Astrocyte (in vitro differentiated cells and primary cell): Measurements from ENCODE around the gene RNF150. TPM values are rescaled to one million over a fixed set of nuclear protein-coding genes. Genes with fewer than 3 reads are reported as not detected.
A peak's percentile ranks its signal among the peaks of the same experiment; 100 is the strongest.

Experiments
- DNase-seq: peaks from one replicate; pipeline ENCODE4 v3.0.0-alpha.2; 2010; ENCODE audit warnings: low read depth
- FAIRE-seq: peaks from 2 replicates; lab custom pipeline; 2011; peaks lifted over from hg19 to GRCh38; lab: Jason Lieb, UNC
- H2AFZ ChIP-seq: 2 replicates; pipeline ENCODE4 v1.6.0; 2012; ENCODE audit warnings: low read depth, low read length, inconsistent platforms
- H3K27ac ChIP-seq: 2 replicates; pipeline ENCODE4 v1.5.1; 2011; ENCODE audit warnings: low read depth, low read length, inconsistent platforms
- H3K27me3 ChIP-seq: 2 replicates; pipeline ENCODE4 v1.6.0; 2011; ENCODE audit warnings: low read length, inconsistent platforms; ENCODE audit not compliant: insufficient read depth
- H3K36me3 ChIP-seq: 2 replicates; pipeline ENCODE4 v1.5.1; 2011; ENCODE audit warnings: low read length, inconsistent platforms; ENCODE audit not compliant: insufficient read depth
- H3K4me1 ChIP-seq: 2 replicates; pipeline ENCODE4 v1.5.1; 2011; ENCODE audit warnings: low read length, inconsistent platforms; ENCODE audit not compliant: insufficient read depth
- H3K4me2 ChIP-seq: 2 replicates; pipeline ENCODE4 v1.6.0; 2012; ENCODE audit warnings: low read length, inconsistent platforms
- H3K4me3 ChIP-seq: 2 replicates; pipeline ENCODE4 v1.5.1; 2011; ENCODE audit warnings: low read depth, mild to moderate bottlenecking, low read length, inconsistent platforms; ENCODE audit not compliant: insufficient read depth
- H3K79me2 ChIP-seq: 2 replicates; pipeline ENCODE4 v1.6.0; 2012; ENCODE audit warnings: mild to moderate bottlenecking, low read length, inconsistent platforms; ENCODE audit not compliant: insufficient read depth
- H3K9ac ChIP-seq: 2 replicates; pipeline ENCODE4 v1.6.0; 2012; ENCODE audit warnings: mild to moderate bottlenecking, low read length, inconsistent platforms
- H3K9me3 ChIP-seq: 2 replicates; pipeline ENCODE4 v1.5.1; 2012; ENCODE audit warnings: low read depth, mild to moderate bottlenecking, low read length, inconsistent platforms; ENCODE audit not compliant: insufficient read depth
- H4K20me1 ChIP-seq: 2 replicates; pipeline ENCODE4 v1.6.0; 2012; ENCODE audit warnings: low read length, inconsistent platforms; ENCODE audit not compliant: insufficient read depth
- H3K27ac Mint-ChIP-seq: one replicate; pipeline ENCODE4 v1.8.0; 2021; ENCODE audit warnings: mild to moderate bottlenecking, mixed read lengths; ENCODE audit not compliant: unreplicated experiment
- H3K27me3 Mint-ChIP-seq: one replicate; pipeline ENCODE4 v1.8.0; 2021; ENCODE audit warnings: low read depth, mixed read lengths; ENCODE audit not compliant: unreplicated experiment
- H3K36me3 Mint-ChIP-seq: one replicate; pipeline ENCODE4 v1.8.0; 2021; ENCODE audit warnings: low read depth, mixed read lengths; ENCODE audit not compliant: unreplicated experiment
- H3K4me1 Mint-ChIP-seq: one replicate; pipeline ENCODE4 v1.8.0; 2021; ENCODE audit warnings: low read depth, mixed read lengths; ENCODE audit not compliant: unreplicated experiment
- H3K4me3 Mint-ChIP-seq: one replicate; pipeline ENCODE4 v1.8.0; 2021; ENCODE audit warnings: mild to moderate bottlenecking, moderate library complexity, mixed read lengths; ENCODE audit not compliant: unreplicated experiment
- H3K9me3 Mint-ChIP-seq: one replicate; pipeline ENCODE4 v1.8.0; 2021; ENCODE audit warnings: mild to moderate bottlenecking, mixed read lengths; ENCODE audit not compliant: unreplicated experiment
- EZH2 ChIP-seq: IDR thresholded peaks from 2 replicates; pipeline ENCODE4 v1.6.1; 2012; ENCODE audit warnings: mild to moderate bottlenecking, low read length, inconsistent platforms; ENCODE audit not compliant: insufficient read depth
- total RNA-seq: library from RNA; stranded (reverse); gene quantifications from 2 replicates; pipeline ENCODE4 v1.2.1, GENCODE V29; 2021
- TF ChIP-seq, protein P1 (sequence below): IDR thresholded peaks from 2 replicates; pipeline ENCODE4 v1.5.1; 2011; ENCODE audit warnings: low read depth, mild to moderate bottlenecking, inconsistent platforms, low read length, moderate library complexity; ENCODE audit not compliant: insufficient read depth

The RNF150 gene
- total RNA-seq, 1 donor from 2014 or later, result 5.2 TPM

DNA sequence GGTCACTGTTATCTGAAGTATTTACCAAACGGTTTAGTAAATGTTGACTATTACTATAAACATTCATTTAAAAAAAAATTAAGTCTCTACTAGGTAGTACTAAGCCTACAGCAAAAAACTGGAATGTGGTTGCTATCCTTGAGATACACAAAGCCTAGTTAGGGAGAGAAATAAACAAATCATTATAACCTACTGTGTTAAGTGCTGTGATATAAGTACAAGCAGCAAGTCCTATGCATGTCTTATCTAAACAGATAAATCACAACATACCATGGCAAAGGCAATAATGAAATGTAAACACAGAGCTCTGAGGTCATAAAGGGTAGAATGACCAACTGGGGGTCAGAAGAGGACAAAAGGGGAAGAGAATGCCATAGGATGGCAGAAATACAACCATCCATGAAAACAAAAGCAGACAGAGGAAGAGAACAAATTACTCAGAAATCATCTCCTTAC, 92.2 kb downstream of the RNF150 start:
- DNase-seq (peak; percentile 57), FAIRE-seq (no peak)
- Mint-ChIP-seq H3K4me3 (no peak overlapping the region), H3K36me3 (no peaks in the 10 kb centered on the region), H3K4me1 (peaks cover 1% of the 10 kb centered on the region), H3K27me3 (no peaks in the 10 kb centered on the region), H3K27ac (no peak overlapping the region), H3K9me3 (no peaks in the 10 kb centered on the region)
- no peaks in the 10 kb centered on the region for H3K36me3 ChIP-seq
- H3K4me1 ChIP-seq, result peaks cover 2% of the 10 kb centered on the region
- H3K27ac ChIP-seq, result no peak overlapping the region
- H3K9ac ChIP-seq, result no peak overlapping the region
- H2AFZ ChIP-seq, result no peak overlapping the region
- H3K9me3 ChIP-seq, result no peaks in the 10 kb centered on the region
- no peaks in the 10 kb centered on the region for H4K20me1 ChIP-seq
- TF ChIP-seq, protein P1, sequence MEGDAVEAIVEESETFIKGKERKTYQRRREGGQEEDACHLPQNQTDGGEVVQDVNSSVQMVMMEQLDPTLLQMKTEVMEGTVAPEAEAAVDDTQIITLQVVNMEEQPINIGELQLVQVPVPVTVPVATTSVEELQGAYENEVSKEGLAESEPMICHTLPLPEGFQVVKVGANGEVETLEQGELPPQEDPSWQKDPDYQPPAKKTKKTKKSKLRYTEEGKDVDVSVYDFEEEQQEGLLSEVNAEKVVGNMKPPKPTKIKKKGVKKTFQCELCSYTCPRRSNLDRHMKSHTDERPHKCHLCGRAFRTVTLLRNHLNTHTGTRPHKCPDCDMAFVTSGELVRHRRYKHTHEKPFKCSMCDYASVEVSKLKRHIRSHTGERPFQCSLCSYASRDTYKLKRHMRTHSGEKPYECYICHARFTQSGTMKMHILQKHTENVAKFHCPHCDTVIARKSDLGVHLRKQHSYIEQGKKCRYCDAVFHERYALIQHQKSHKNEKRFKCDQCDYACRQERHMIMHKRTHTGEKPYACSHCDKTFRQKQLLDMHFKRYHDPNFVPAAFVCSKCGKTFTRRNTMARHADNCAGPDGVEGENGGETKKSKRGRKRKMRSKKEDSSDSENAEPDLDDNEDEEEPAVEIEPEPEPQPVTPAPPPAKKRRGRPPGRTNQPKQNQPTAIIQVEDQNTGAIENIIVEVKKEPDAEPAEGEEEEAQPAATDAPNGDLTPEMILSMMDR, result no peak
- no peak overlapping the region for H3K4me3 ChIP-seq
- no peak overlapping the region for H3K4me2 ChIP-seq
- H3K27me3 ChIP-seq, result no peaks in the 10 kb centered on the region
- no peaks in the 10 kb centered on the region for H3K79me2 ChIP-seq

DNA sequence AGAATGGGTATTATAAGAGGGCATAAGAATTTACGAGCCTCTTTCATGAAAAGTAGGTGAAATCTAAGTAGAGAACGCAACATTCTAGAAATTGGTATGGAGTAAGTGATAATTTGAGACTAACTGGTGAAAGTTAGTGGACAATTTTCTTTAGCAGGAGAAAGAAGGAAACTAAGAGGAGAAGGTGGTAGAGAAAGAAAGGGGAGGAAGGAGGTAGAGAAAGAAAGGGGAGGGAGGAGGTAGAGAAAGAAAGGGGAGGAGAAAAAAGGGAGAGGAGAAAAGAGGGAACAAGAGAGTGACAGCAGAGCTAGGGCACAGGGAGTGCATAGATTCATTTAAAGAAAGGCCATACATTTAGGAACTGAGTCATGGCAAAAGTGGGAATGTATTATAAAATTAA, 94.1 kb downstream of the RNF150 start:
- no peaks in the 10 kb centered on the region for H3K27me3 ChIP-seq
- no peaks in the 10 kb centered on the region for H3K9me3 ChIP-seq
- no peak overlapping the region for H3K27ac ChIP-seq
- Mint-ChIP-seq H3K27ac (no peak overlapping the region), H3K4me3 (no peak overlapping the region), H3K36me3 (no peaks in the 10 kb centered on the region), H3K9me3 (no peaks in the 10 kb centered on the region), H3K4me1 (no peaks in the 10 kb centered on the region), H3K27me3 (no peaks in the 10 kb centered on the region)
- no peaks in the 10 kb centered on the region for H4K20me1 ChIP-seq
- DNase-seq, result no peak
- no peaks in the 10 kb centered on the region for H3K36me3 ChIP-seq
- H2AFZ ChIP-seq, result no peak overlapping the region
- no peak overlapping the region for H3K9ac ChIP-seq
- no peaks in the 10 kb centered on the region for H3K79me2 ChIP-seq
- H3K4me3 ChIP-seq, result no peak overlapping the region
- H3K4me2 ChIP-seq, result no peak overlapping the region
- H3K4me1 ChIP-seq, result peaks cover 2% of the 10 kb centered on the region
- TF ChIP-seq, protein P1, result no peak
- no peak for TF ChIP-seq EZH2
- no peak for FAIRE-seq

DNA sequence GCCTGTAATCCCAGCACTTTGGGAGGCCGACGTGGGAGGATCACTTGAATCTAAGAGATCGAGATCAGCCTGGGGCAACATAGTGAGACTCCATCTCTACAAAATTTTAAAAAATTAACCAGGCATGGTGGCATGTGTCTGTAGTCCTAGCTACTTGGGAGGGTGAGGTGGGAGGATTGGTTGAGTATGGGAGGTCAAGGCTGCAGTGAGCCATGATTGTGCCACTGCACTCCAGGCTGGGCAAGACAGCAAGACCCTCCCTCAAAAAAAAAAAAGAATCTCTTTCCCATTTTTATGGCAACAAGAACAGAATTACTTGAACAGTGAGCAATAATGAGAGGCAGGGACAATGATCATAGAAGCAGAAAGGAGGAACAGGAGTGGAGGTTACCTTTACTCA, 94.8 kb downstream of the RNF150 start:
- Histone ChIP-seq H2AFZ (no peak overlapping the region), H3K79me2 (no peaks in the 10 kb centered on the region), H3K36me3 (no peaks in the 10 kb centered on the region), H3K4me2 (no peak overlapping the region), H3K4me1 (peaks cover 2% of the 10 kb centered on the region), H3K9me3 (no peaks in the 10 kb centered on the region), H3K4me3 (no peak overlapping the region), H3K27me3 (no peaks in the 10 kb centered on the region), H3K9ac (no peak overlapping the region), H3K27ac (no peak overlapping the region), H4K20me1 (no peaks in the 10 kb centered on the region)
- Mint-ChIP-seq H3K4me1 (no peaks in the 10 kb centered on the region), H3K4me3 (no peak overlapping the region), H3K27me3 (no peaks in the 10 kb centered on the region), H3K9me3 (peaks cover 3% of the 10 kb centered on the region), H3K36me3 (no peaks in the 10 kb centered on the region), H3K27ac (no peak overlapping the region)
- FAIRE-seq (no peak), DNase-seq (no peak)
- TF ChIP-seq, protein P1, result no peak
- no peak for TF ChIP-seq EZH2
